ENCODE measurements around the gene APIP. TPM values are rescaled to one million over a fixed set of nuclear protein-coding genes. Genes with fewer than 3 reads are reported as not detected.

The APIP gene
- total and polyA plus RNA-seq, 10 of the 15 experiments (the other 5 are each of a cell fraction or from before 2014, with no cell fraction given), result 26.8 to 87.1 (median 52.8) TPM

DNA sequence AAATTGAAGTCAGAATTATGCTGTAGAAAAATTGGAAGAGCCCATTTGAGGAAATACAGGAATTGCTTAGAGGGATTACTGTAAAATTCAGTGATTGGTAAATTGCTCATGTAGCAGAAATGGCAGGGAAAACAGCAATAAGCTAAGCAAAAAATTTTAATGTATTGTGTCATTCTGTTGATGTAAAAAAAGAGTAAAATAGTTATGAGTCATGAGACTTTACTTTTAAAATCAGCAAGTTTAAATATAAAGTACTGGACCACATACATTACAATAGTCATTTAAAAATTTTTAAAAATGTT is 10.6 kb upstream of the APIP start:
- no peaks in the 10 kb centered on the region for H4K20me1 ChIP-seq (ENCODE audit: control insufficient read depth, insufficient read depth)
- no peak for TF ChIP-seq CBX3 (IDR thresholded peaks at IDR 0.05; ENCODE audit: borderline replicate concordance, low read depth)
- TF ChIP-seq JUND (IDR thresholded peaks at IDR 0.05; ENCODE audit: low read depth, low read length), result no peak
- no peak for TF ChIP-seq CHD4 (IDR thresholded peaks at IDR 0.05)
- TF ChIP-seq KLF5 (IDR thresholded peaks at IDR 0.05; ENCODE audit: partially characterized antibody), result no peak
- no peak for TF ChIP-seq PAX5 (IDR thresholded peaks at IDR 0.05; ENCODE audit: borderline replicate concordance, low read depth, low read length)
- no peak for TF ChIP-seq KAT2A (conservative IDR thresholded peaks at IDR 0.05; ENCODE audit: control insufficient read depth, low read depth, low read length)
- no peak for TF ChIP-seq POLR2A (IDR thresholded peaks at IDR 0.05; ENCODE audit: low read depth, low read length)
- TF ChIP-seq, protein P1, sequence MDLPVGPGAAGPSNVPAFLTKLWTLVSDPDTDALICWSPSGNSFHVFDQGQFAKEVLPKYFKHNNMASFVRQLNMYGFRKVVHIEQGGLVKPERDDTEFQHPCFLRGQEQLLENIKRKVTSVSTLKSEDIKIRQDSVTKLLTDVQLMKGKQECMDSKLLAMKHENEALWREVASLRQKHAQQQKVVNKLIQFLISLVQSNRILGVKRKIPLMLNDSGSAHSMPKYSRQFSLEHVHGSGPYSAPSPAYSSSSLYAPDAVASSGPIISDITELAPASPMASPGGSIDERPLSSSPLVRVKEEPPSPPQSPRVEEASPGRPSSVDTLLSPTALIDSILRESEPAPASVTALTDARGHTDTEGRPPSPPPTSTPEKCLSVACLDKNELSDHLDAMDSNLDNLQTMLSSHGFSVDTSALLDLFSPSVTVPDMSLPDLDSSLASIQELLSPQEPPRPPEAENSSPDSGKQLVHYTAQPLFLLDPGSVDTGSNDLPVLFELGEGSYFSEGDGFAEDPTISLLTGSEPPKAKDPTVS (IDR thresholded peaks at IDR 0.05; ENCODE audit: low read depth, low read length), result no peak
- BruUV-seq (replicated peaks), result no TSS peak
- no peak for FAIRE-seq
- intact Hi-C loops (cut with micrococcal nuclease; ENCODE audit: unreplicated experiment), result loop anchor here (1.0 to 5.0 kb wide), 6 partner anchors 216 to 561 kb away; no protein-coding TSS in a partner anchor
- H3K9me3 ChIP-seq (replicated peaks; ENCODE audit: control insufficient read depth, insufficient read depth, low read length), result no peaks in the 10 kb centered on the region
- no peak overlapping the region for H3K4me2 ChIP-seq (ENCODE audit: control insufficient read depth, insufficient read depth)
- ChIA-PET SMC1A (ENCODE audit: uncharacterized antibody, unreplicated experiment) (interaction anchor here (0.7 to 6.3 kb wide), 44 partner anchors 10 to 558 kb away, joined by 3 to 110 read pairs (median 4); partner anchors contain the start of genes APIP, CD44 and PDHX), POLR2A (interaction anchor here (0.6 kb wide), 1 partner anchor 464 kb away, joined by 3 read pairs; no protein-coding TSS in a partner anchor), RAD21 (ENCODE audit: unreplicated experiment) (interaction anchor here (0.6 to 6.7 kb wide), 30 partner anchors 12 to 561 kb away, joined by 3 to 100 read pairs (median 4); no protein-coding TSS in a partner anchor), CTCF (interaction anchor here (0.8 to 6.3 kb wide), 66 partner anchors 9 to 1340 kb away, joined by 3 to 172 read pairs (median 4); partner anchors contain the start of genes APIP, CD44 and PDHX)
- ATAC-seq, result no peak
- peaks cover 2% of the 10 kb centered on the region; the same call in 1 of the 2 replicates for H3K79me2 ChIP-seq (ENCODE audit: control insufficient read depth, insufficient read depth, low read length)
- in situ Hi-C loops (cut with MboI), result no loop called here
- H2AFZ ChIP-seq (ENCODE audit: control insufficient read depth, low read depth, low read length), result no peak overlapping the region
- 0 out of 2 replicates have a peak, but pooled peaks cover 2% of the 10 kb centered on the region for H3K4me1 ChIP-seq (ENCODE audit: control insufficient read depth, insufficient read depth, low read length)
- no peak overlapping the region for H3K9ac ChIP-seq (ENCODE audit: control insufficient read depth, insufficient read depth, low read length)
- H3K4me3 ChIP-seq, result no peak overlapping the region
- DNase-seq (ENCODE audit: low read depth, low spot score), result no peak
- no peaks in the 10 kb centered on the region for H3K36me3 ChIP-seq (ENCODE audit: control insufficient read depth in 2 of 2, insufficient read depth in 2 of 2, low read length in 1 of 2)
- H3K27ac ChIP-seq (ENCODE audit: control insufficient read depth, insufficient read depth), result no peak overlapping the region
- no peaks in the 10 kb centered on the region for H3K27me3 ChIP-seq (replicated peaks in 1 of 2; ENCODE audit: control insufficient read depth in 2 of 2, insufficient read depth in 2 of 2, low read length in 1 of 2)
